Thymus (tissue), 11 donors: ENCODE data around the gene VWA3A. TPM values are rescaled to one million over a fixed set of nuclear protein-coding genes. Genes with fewer than 3 reads are reported as not detected.
"Not testable (repeated sequence)": the region's sequence is repeated elsewhere in the genome, so short reads cannot be mapped to it uniquely, and the experiment has no call there.

ENCODE experiments used
- DNase-seq, 9 donors: peaks; one replicate each; pipeline ENCODE4 v3.0.0-alpha.2; 2013; ENCODE audit warnings: low spot score in 9 of 9, low read depth in 6 of 9, missing footprints in 1 of 9
- H3K27ac ChIP-seq, 2 donors: one replicate each; pipeline ENCODE4 v1.5.1; 2013; ENCODE audit warnings: control low read depth in 1 of 2, low read depth in 1 of 2, low read length in 1 of 2, mild to moderate bottlenecking in 1 of 2, moderate library complexity in 1 of 2
- H3K27me3 ChIP-seq, 2 donors: one replicate each; pipeline ENCODE4 v1.5.1; 2013; ENCODE audit warnings: low read length in 1 of 2; ENCODE audit not compliant: control insufficient read depth in 2 of 2, insufficient read depth in 1 of 2
- H3K36me3 ChIP-seq, 2 donors: one replicate each; pipeline ENCODE4 v1.5.1; 2013; ENCODE audit warnings: low read length in 1 of 2, mild to moderate bottlenecking in 1 of 2, moderate library complexity in 1 of 2; ENCODE audit not compliant: control insufficient read depth in 2 of 2, insufficient read depth in 2 of 2
- H3K4me1 ChIP-seq, 2 donors: one replicate each; pipeline ENCODE4 v1.5.1; 2013; ENCODE audit warnings: low read length in 2 of 2; ENCODE audit not compliant: control insufficient read depth in 2 of 2, insufficient read depth in 2 of 2
- H3K4me3 ChIP-seq, 2 donors: one replicate each; pipeline ENCODE4 v1.5.1; 2013; ENCODE audit warnings: low read length in 2 of 2, control low read depth in 1 of 2, mild to moderate bottlenecking in 1 of 2
- H3K9me3 ChIP-seq, 2 donors: one replicate each; pipeline ENCODE4 v1.5.1; 2013; ENCODE audit warnings: low read length in 1 of 2, mild to moderate bottlenecking in 1 of 2; ENCODE audit not compliant: control insufficient read depth in 2 of 2, insufficient read depth in 1 of 2
- WGBS: extraction: QIAGEN DNeasy Blood & Tissue Kit; methylation state at CpG from one replicate; pipeline ENCODE4 v1.1.7; 2013; 5-methylcytosine and 5-hydroxymethylcytosine counted together
- polyA plus RNA-seq: library from polyadenylated mRNA; stranded (reverse); fragments of 200-250 nt; gene quantifications from one replicate; pipeline ENCODE4 v1.2.3, GENCODE V29; 2013
- total RNA-seq: library from RNA; stranded (reverse); fragments of 120-200 nt; gene quantifications from one replicate; pipeline ENCODE4 v1.2.4, GENCODE V29; 2013
- donor health status: healthy.

VWA3A gene
- total and polyA plus RNA-seq, 2 donors: 0.09 to 0.18 TPM

DNA sequence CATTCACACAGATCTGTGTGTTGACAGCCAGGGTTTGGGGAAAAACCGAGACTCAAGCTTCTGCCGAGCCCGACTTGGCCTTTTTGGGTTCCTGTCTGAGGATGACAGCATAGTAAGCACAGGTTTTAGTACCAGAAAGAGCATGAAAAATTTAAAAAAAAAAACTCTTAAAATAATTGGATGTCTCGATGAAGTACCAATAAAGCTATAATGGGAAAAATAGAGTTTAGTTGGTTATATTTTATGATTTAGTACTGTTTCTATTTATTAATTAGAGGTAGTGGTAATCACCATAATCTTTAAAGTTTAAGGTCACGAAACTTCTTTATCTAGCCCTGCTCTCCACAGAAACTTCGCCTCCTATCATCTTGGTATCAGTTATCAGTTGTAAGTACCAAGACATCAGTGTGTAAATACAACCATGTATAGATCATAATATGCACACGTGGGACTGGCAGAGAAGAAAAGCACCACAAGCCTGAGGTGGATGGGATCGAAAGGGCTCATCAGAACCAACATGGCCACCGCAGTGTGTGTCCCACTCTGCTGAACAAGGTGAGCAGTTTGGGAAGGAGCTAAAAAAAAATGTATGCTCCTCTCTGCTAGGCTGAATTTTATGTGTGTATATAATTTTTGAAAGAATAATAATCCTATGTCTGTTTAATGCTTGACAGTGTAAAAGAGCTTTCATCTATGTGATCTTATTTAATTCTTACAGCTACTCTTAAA, 99.4 kb downstream of the VWA3A start:
- H3K27me3 ChIP-seq: no peaks in the 10 kb centered on the region
- H3K4me3 ChIP-seq: peak overlapping the region; percentile 67 to 70
- H3K36me3 ChIP-seq: no peaks in the 10 kb centered on the region
- peak in 1 of 9 donors; percentile 54 for DNase-seq
- peaks cover 24 to 57% of the 10 kb centered on the region in 2 donors for H3K4me1 ChIP-seq
- 13% methylated on average over 9 of the region's 9 CpGs for WGBS
- H3K27ac ChIP-seq: peak overlapping the region; percentile 95 to 97
- peaks cover 0 to 4% of the 10 kb centered on the region in 2 donors for H3K9me3 ChIP-seq

GRCh38 chr16:22192261-22193062, 100.1 kb downstream of the VWA3A start:
- Histone ChIP-seq H3K36me3 (no peaks in the 10 kb centered on the region), H3K4me3 (peak overlapping the region in 1 of 2 donors; percentile 67), H3K27me3 (no peaks in the 10 kb centered on the region), H3K27ac (peak overlapping the region; percentile 69 to 95), H3K9me3 (peaks cover 0 to 4% of the 10 kb centered on the region in 2 donors), H3K4me1 (peaks cover 24 to 57% of the 10 kb centered on the region in 2 donors)
- DNase-seq: peak in 6 of 9 donors; percentile 58 to 85 (median 61)
- 17% methylated on average over 16 of the region's 16 CpGs for WGBS

DNA sequence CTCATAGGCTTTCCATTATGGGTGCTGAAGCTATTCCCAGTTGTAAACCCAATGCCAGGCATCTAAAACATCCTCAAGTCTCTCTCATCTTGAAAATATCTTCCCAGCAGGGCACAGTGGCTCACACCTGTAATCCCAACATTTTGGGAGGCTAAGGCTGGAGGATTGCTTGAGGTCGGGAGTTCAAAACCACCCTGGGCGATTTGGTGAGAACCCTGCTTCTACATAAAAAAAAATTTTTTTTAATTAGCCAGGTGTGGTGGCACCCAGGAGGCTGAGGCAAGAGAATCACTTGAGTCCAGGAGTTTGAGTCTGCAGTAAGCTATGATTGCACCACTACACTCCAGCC, 100.7 kb downstream of the VWA3A start:
- peaks cover 24 to 57% of the 10 kb centered on the region in 2 donors for H3K4me1 ChIP-seq
- H3K4me3 ChIP-seq: no peak overlapping the region
- no peaks in the 10 kb centered on the region for H3K27me3 ChIP-seq
- no peak for DNase-seq
- 92% methylated on average over 2 of the region's 2 CpGs for WGBS
- H3K27ac ChIP-seq: peak overlapping the region; percentile 69 to 95
- no peaks in the 10 kb centered on the region for H3K36me3 ChIP-seq
- peaks cover 0 to 4% of the 10 kb centered on the region in 2 donors for H3K9me3 ChIP-seq

- Histone ChIP-seq H3K27me3 (no peaks in the 10 kb centered on the region), H3K4me1 (peaks cover 14 to 40% of the 10 kb centered on the region in 2 donors), H3K9me3 (peaks cover 0 to 4% of the 10 kb centered on the region in 2 donors), H3K36me3 (no peaks in the 10 kb centered on the region), H3K4me3 (no peak overlapping the region), H3K27ac (peak overlapping the region; percentile 47 to 73)
- peak in 1 of 9 donors; percentile 31 for DNase-seq
- WGBS: 86% methylated on average over 9 of the region's 9 CpGs
Observed at GRCh38 chr16:22194707-22195444, 102.5 kb downstream of the VWA3A start.

DNA sequence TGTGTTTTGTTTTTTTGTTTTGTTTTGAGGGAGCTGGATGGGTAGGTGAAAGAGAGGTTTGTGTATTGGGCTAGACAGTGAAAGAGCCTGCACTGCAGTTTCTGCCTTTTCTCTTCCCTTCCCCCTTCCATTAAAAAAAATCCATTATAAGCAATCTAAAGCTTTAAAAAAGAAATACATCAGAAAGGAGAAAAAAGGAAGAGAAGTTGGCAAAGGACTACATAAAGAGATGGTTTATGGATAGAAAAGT, 103.0 kb downstream of the VWA3A start:
- Histone ChIP-seq H3K27ac (peak overlapping the region; percentile 73), H3K4me1 (peaks cover 14 to 38% of the 10 kb centered on the region in 2 donors), H3K4me3 (peak overlapping the region; percentile 60 to 71), H3K9me3 (peaks cover 0 to 4% of the 10 kb centered on the region in 2 donors), H3K27me3 (no peaks in the 10 kb centered on the region), H3K36me3 (no peaks in the 10 kb centered on the region)
- DNase-seq: no peak

- H3K9me3 ChIP-seq: peaks cover 0 to 3% of the 10 kb centered on the region in 2 donors
- peak overlapping the region; percentile 60 to 71 for H3K4me3 ChIP-seq
- H3K4me1 ChIP-seq: peaks cover 14 to 37% of the 10 kb centered on the region in 2 donors
- H3K27me3 ChIP-seq: no peaks in the 10 kb centered on the region
- DNase-seq: peak; percentile 79 to 97 (median 93)
- no peaks in the 10 kb centered on the region for H3K36me3 ChIP-seq
- peak overlapping the region; percentile 73 for H3K27ac ChIP-seq
- 4% methylated on average over 39 of the region's 39 CpGs for WGBS
Observed at GRCh38 chr16:22195695-22196558, 103.6 kb downstream of the VWA3A start.

DNA sequence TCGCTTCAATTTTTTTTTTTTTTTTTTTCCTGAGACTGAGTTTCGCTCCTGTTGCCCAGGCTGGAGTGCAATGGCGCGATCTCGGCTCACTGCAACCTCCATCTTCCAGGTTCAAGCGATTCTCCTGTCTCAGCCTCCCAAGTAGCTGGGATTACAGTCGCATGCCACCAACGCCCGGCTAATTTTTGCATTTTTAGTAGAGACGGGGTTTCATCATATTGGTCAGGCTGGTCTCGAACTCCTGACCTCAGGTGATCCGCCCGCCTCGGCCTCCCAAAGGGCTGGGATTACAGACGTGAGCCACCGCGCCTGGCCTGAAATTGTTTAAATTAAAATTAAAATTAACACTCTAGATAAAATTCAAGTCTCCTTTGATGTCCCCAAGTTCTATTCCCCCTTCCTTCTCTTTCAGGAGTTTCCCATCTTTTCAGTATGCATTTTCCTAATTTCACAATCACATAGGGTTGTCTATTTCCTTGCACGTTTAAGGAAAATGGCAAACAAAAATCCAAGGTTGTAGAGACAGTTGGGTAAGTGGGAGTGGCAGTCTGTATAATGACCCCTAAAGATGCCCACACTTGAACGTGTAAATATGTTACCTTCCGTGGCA, 104.3 kb downstream of the VWA3A start:
- not testable (repeated sequence) for H3K27me3 ChIP-seq, H3K27ac ChIP-seq, H3K36me3 ChIP-seq, H3K9me3 ChIP-seq, DNase-seq
- peaks cover 14 to 31% of the 10 kb centered on the region in 2 donors for H3K4me1 ChIP-seq
- WGBS: 49% methylated on average over 20 of the region's 20 CpGs
- peak overlapping the region in 1 of 2 donors; percentile 71 for H3K4me3 ChIP-seq

DNA sequence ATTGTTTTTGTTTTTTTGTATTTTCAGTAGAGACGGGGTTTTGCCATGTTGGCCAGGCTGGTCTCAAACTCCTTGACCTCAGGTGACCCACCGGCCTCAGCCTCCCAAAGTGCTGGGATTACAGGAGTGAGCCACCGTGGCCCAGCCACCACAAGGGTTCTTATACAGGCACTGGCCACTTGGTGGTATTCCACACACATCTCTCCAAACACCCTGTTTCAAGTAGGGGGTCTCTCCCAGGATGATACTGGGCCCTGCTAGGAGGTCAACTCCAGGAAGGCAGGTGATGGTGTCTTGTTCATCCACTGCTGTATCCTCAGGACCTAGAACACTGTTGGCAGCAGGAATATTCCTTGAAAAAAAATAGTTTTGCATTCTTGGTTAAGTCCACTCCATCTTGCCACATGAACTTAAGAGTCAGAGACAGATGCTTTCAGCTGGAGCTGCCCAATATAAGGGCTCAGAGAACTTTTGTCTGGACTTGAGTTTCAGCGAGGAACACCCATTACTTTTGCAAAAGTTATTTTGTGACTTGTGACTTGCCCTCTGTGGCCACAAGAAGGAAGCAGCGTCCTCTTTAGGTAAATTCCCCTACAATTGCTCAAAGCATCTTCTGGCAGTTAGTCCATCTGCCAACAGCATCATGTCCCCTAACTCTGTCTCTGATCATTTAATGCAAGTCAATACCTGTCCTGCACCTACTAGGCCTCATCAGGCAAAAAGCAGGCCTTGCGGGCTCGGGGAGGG, 106.4 kb downstream of the VWA3A start:
- no peaks in the 10 kb centered on the region for H3K36me3 ChIP-seq
- no peaks in the 10 kb centered on the region for H3K27me3 ChIP-seq
- H3K4me1 ChIP-seq: peaks cover 5 to 16% of the 10 kb centered on the region in 2 donors
- H3K27ac ChIP-seq: no peak overlapping the region
- no peak for DNase-seq
- H3K4me3 ChIP-seq: no peak overlapping the region
- WGBS: 90% methylated on average over 7 of the region's 7 CpGs
- no peaks in the 10 kb centered on the region for H3K9me3 ChIP-seq
